Muscle layer of colon (tissue), 2 donors: ENCODE results near the gene KRTAP10-3.
"Not testable (repeated sequence)": the region's sequence is repeated elsewhere in the genome, so short reads cannot be mapped to it uniquely, and the experiment has no call there.

ENCODE experiments used
- H3K27ac ChIP-seq: one replicate; pipeline ENCODE4 v1.7.0; 2013; ENCODE audit warnings: low read depth, mild to moderate bottlenecking, low read length, moderate library complexity
- H3K27me3 ChIP-seq, 2 donors: one replicate each; pipeline ENCODE4 v1.7.0; 2013; ENCODE audit warnings: low read length in 2 of 2, mild to moderate bottlenecking in 2 of 2; ENCODE audit not compliant: insufficient read depth in 2 of 2, control insufficient read depth in 1 of 2
- H3K36me3 ChIP-seq: one replicate; pipeline ENCODE4 v1.7.0; 2013; ENCODE audit warnings: mild to moderate bottlenecking, low read length; ENCODE audit not compliant: insufficient read depth
- H3K4me1 ChIP-seq: one replicate; pipeline ENCODE4 v1.7.0; 2013; ENCODE audit warnings: mild to moderate bottlenecking, low read length; ENCODE audit not compliant: insufficient read depth
- H3K4me3 ChIP-seq, 2 donors: one replicate each; pipeline ENCODE4 v1.7.0; 2013; ENCODE audit warnings: low read length in 2 of 2, low read depth in 1 of 2, mild to moderate bottlenecking in 1 of 2, moderate library complexity in 1 of 2
- H3K9ac ChIP-seq: one replicate; pipeline ENCODE4 v1.7.0; 2013; ENCODE audit warnings: low read length
- H3K9me3 ChIP-seq: one replicate; pipeline ENCODE4 v1.7.0; 2013; ENCODE audit warnings: mild to moderate bottlenecking, low read length
- donor health status: abdominal sarcoma.
- donor health status: Adenocarcinoma of cecum.

KRTAP10-3 gene

GRCh38 chr21:44550285-44550684, 8.3 kb downstream of the KRTAP10-3 start:
- H3K9ac ChIP-seq, H3K9me3 ChIP-seq, H3K27ac ChIP-seq, H3K36me3 ChIP-seq, H3K27me3 ChIP-seq, H3K4me1 ChIP-seq, H3K4me3 ChIP-seq: not testable (repeated sequence)

- Histone ChIP-seq H3K9me3 (no peaks in the 10 kb centered on the region), H3K27me3 (no peaks in the 10 kb centered on the region), H3K9ac (no peak overlapping the region), H3K36me3 (no peaks in the 10 kb centered on the region), H3K4me1 (no peaks in the 10 kb centered on the region), H3K4me3 (no peak overlapping the region), H3K27ac (no peak overlapping the region)
Measured at GRCh38 chr21:44549525-44550211, 8.9 kb downstream of the KRTAP10-3 start.

GRCh38 chr21:44548922-44549321, 9.7 kb downstream of the KRTAP10-3 start:
- no peaks in the 10 kb centered on the region for H3K27me3 ChIP-seq
- no peaks in the 10 kb centered on the region for H3K4me1 ChIP-seq
- peak overlapping the region in 1 of 2 donors; percentile 22 for H3K4me3 ChIP-seq
- no peak overlapping the region for H3K27ac ChIP-seq
- no peak overlapping the region for H3K9ac ChIP-seq
- no peaks in the 10 kb centered on the region for H3K9me3 ChIP-seq
- H3K36me3 ChIP-seq: no peaks in the 10 kb centered on the region

GRCh38 chr21:44548381-44548780, 10.2 kb downstream of the KRTAP10-3 start:
- no peaks in the 10 kb centered on the region for H3K27me3 ChIP-seq
- H3K9me3 ChIP-seq: no peaks in the 10 kb centered on the region
- no peak overlapping the region for H3K27ac ChIP-seq
- no peak overlapping the region for H3K9ac ChIP-seq
- H3K4me1 ChIP-seq: no peaks in the 10 kb centered on the region
- peak overlapping the region in 1 of 2 donors; percentile 22 for H3K4me3 ChIP-seq
- H3K36me3 ChIP-seq: no peaks in the 10 kb centered on the region

- Histone ChIP-seq H3K4me1 (no peaks in the 10 kb centered on the region), H3K9me3 (no peaks in the 10 kb centered on the region), H3K27me3 (no peaks in the 10 kb centered on the region), H3K4me3 (no peak overlapping the region), H3K27ac (no peak overlapping the region), H3K9ac (no peak overlapping the region), H3K36me3 (no peaks in the 10 kb centered on the region)
Measured at GRCh38 chr21:44547656-44548331, 10.8 kb downstream of the KRTAP10-3 start.

GRCh38 chr21:44544566-44544965, 14.0 kb downstream of the KRTAP10-3 start:
- H3K9ac ChIP-seq: no peak overlapping the region
- H3K4me1 ChIP-seq: no peaks in the 10 kb centered on the region
- H3K27me3 ChIP-seq: no peaks in the 10 kb centered on the region
- no peaks in the 10 kb centered on the region for H3K9me3 ChIP-seq
- H3K36me3 ChIP-seq: no peaks in the 10 kb centered on the region
- H3K27ac ChIP-seq: no peak overlapping the region
- no peak overlapping the region for H3K4me3 ChIP-seq

- H3K4me3 ChIP-seq: no peak overlapping the region
- H3K4me1 ChIP-seq: no peaks in the 10 kb centered on the region
- peaks cover 0 to 6% of the 10 kb centered on the region in 2 donors for H3K27me3 ChIP-seq
- H3K27ac ChIP-seq: no peak overlapping the region
- H3K36me3 ChIP-seq: no peaks in the 10 kb centered on the region
- no peak overlapping the region for H3K9ac ChIP-seq
- H3K9me3 ChIP-seq: no peaks in the 10 kb centered on the region
Measured at GRCh38 chr21:44542716-44543115, 15.9 kb downstream of the KRTAP10-3 start.

GRCh38 chr21:44540741-44541288, 17.8 kb downstream of the KRTAP10-3 start:
- H3K27ac ChIP-seq: no peak overlapping the region

GRCh38 chr21:44539991-44540666, 18.5 kb downstream of the KRTAP10-3 start, which contains the start of gene KRTAP10-1:
Gene KRTAP10-1, minus strand, starts transcription at chr21:44540195. Its CDS starts 45 bp downstream, at chr21:44540150.
- H3K9ac ChIP-seq: no peak within 1 kb of the TSS
- H3K27ac ChIP-seq: no peak within 1 kb of the TSS
- H3K9me3 ChIP-seq: no peaks in the 10 kb centered on the region
- no peaks in the 10 kb centered on the region for H3K4me1 ChIP-seq
- H3K4me3 ChIP-seq: no peak within 1 kb of the TSS
- peaks cover 0 to 6% of the 10 kb centered on the region in 2 donors for H3K27me3 ChIP-seq
- no peaks in the 10 kb centered on the region for H3K36me3 ChIP-seq

More at GRCh38 chr21:44540741-44541288, 17.8 kb downstream of the KRTAP10-3 start:
- no peaks in the 10 kb centered on the region for H3K9me3 ChIP-seq
- no peaks in the 10 kb centered on the region for H3K4me1 ChIP-seq
- H3K27me3 ChIP-seq: peaks cover 0 to 6% of the 10 kb centered on the region in 2 donors
- H3K36me3 ChIP-seq: no peaks in the 10 kb centered on the region
- no peak overlapping the region for H3K9ac ChIP-seq
- no peak overlapping the region for H3K4me3 ChIP-seq

GRCh38 chr21:44539046-44539445, 19.5 kb downstream of the KRTAP10-3 start:
- H3K36me3 ChIP-seq: no peaks in the 10 kb centered on the region

More at GRCh38 chr21:44539046-44539445, 19.5 kb downstream of the KRTAP10-3 start:
- Histone ChIP-seq H3K4me3 (no peak overlapping the region), H3K9ac (no peak overlapping the region), H3K27ac (no peak overlapping the region), H3K4me1 (no peaks in the 10 kb centered on the region), H3K9me3 (no peaks in the 10 kb centered on the region), H3K27me3 (peaks cover 0 to 6% of the 10 kb centered on the region in 2 donors)
